ENCODE data around the gene MRPL32. TPM values are rescaled to one million over a fixed set of nuclear protein-coding genes. Genes with fewer than 3 reads are reported as not detected.
"Not testable (repeated sequence)": the region's sequence is repeated elsewhere in the genome, so short reads cannot be mapped to it uniquely, and the experiment has no call there.

MRPL32 gene
- total RNA-seq (2021), result 88.3 and 102 TPM in 2 replicates
- Bru-seq, nascent RNA, result percentile 92 among the genes with signal in this experiment
- percentile 81 among the genes with signal in this experiment for BruChase-seq, experiment 1, labeled RNA remaining after a 2-hour chase
- percentile 90 among the genes with signal in this experiment for BruChase-seq, experiment 2, labeled RNA remaining after a 6-hour chase
- long read RNA-seq, transcript MRPL32-201 (3 exons, 1,035 nt), result major isoform, 113 of 141 reads
- long read RNA-seq, partial matches to known transcripts, result 11 of 141 reads
- long read RNA-seq, other reads (novel, unspliced or antisense), result 17 of 141 reads

DNA sequence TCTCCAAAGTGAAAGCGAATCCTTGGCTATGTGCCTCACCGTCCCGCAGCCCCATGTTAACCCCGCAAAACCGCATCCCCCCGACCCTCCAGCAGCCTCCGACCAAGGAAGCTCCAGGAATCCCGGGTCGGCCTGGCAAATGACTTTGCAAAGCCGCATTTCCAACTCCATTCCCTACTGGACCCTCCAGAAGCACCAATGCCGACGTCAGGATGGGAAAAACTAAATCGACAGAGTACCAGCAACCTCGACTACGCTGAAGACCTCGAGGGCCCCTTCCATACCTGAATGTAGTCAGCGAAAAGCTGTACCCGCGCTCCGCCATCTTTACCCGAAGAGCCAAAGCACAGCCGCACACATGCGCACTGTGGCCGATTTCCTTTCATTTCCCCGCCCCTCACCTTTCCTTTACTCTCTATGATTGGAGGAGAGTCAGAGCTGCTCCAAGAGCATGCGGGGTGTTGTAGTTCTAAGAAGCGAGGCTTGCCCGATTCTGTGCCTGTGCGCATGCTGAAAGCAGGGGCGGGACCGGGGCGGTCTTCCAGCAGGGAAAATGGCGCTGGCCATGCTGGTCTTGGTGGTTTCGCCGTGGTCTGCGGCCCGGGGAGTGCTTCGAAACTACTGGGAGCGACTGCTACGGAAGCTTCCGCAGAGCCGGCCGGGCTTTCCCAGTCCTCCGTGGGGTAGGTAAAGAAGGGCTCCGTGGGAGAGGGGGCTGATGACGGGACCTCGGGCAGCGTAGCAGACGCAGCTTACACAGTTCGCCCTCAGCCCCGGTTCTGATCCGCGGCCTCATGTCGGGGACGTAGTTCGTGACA, at the start of gene MRPL32, which contains the start of gene PSMA2:
MRPL32 (plus strand) TSS at position 543 of the 818 bp plus-strand sequence; CDS start at position 554, 11 bp downstream.
PSMA2 (minus strand) TSS at position 341 of the 818 bp plus-strand sequence; CDS start at position 325, 16 bp downstream.
- ChIA-PET CTCF (interaction anchor here (0.6 to 1.5 kb wide), 4 partner anchors 139 to 991 kb away, joined by 3 to 6 read pairs (median 3); no protein-coding TSS in a partner anchor), POLR2A (ENCODE audit: low non-redundant PET) (no interaction called here)
- Histone ChIP-seq H3K4me1 (ENCODE audit: insufficient read depth, low read length, poor library complexity, severe bottlenecking) (peaks cover 17% of the 10 kb centered on the region), H3K9me3 (ENCODE audit: low read depth, low read length, poor library complexity, severe bottlenecking) (no peaks in the 10 kb centered on the region), H3K36me3 (ENCODE audit: insufficient read depth, low read length, poor library complexity, severe bottlenecking) (peaks cover 27% of the 10 kb centered on the region), H3K27ac (ENCODE audit: low read depth, low read length, poor library complexity, severe bottlenecking) (peak within 1 kb of the TSS; percentile 85), H3K4me3 (ENCODE audit: low read depth, low read length, poor library complexity, severe bottlenecking) (peak within 1 kb of the TSS; percentile 83), H3K27me3 (replicated peaks; ENCODE audit: insufficient read depth, low read depth, low read length, poor library complexity) (no peaks in the 10 kb centered on the region)
- no TSS peak for BruUV-seq (replicated peaks)
- intact Hi-C loops (cut with micrococcal nuclease; ENCODE audit: unreplicated experiment), result no loop called here
- peak; percentile 99 for DNase-seq (ENCODE audit: low spot score)
- TF ChIP-seq EZH2 (IDR thresholded peaks at IDR 0.05; ENCODE audit: borderline replicate concordance, low read depth, low read length, poor library complexity, severe bottlenecking), result no peak
- TF ChIP-seq, protein P1, sequence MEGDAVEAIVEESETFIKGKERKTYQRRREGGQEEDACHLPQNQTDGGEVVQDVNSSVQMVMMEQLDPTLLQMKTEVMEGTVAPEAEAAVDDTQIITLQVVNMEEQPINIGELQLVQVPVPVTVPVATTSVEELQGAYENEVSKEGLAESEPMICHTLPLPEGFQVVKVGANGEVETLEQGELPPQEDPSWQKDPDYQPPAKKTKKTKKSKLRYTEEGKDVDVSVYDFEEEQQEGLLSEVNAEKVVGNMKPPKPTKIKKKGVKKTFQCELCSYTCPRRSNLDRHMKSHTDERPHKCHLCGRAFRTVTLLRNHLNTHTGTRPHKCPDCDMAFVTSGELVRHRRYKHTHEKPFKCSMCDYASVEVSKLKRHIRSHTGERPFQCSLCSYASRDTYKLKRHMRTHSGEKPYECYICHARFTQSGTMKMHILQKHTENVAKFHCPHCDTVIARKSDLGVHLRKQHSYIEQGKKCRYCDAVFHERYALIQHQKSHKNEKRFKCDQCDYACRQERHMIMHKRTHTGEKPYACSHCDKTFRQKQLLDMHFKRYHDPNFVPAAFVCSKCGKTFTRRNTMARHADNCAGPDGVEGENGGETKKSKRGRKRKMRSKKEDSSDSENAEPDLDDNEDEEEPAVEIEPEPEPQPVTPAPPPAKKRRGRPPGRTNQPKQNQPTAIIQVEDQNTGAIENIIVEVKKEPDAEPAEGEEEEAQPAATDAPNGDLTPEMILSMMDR (conservative IDR thresholded peaks at IDR 0.05; ENCODE audit: low read depth, low read length), result no peak

GRCh38 chr7:42883950-42884349, 48.2 kb upstream of the MRPL32 start:
- Histone ChIP-seq H3K4me1 (ENCODE audit: insufficient read depth, low read length, poor library complexity, severe bottlenecking) (no peaks in the 10 kb centered on the region), H3K36me3 (ENCODE audit: insufficient read depth, low read length, poor library complexity, severe bottlenecking) (no peaks in the 10 kb centered on the region), H3K4me3 (ENCODE audit: low read depth, low read length, poor library complexity, severe bottlenecking) (no peak overlapping the region), H3K27me3 (replicated peaks; ENCODE audit: insufficient read depth, low read depth, low read length, poor library complexity) (no peaks in the 10 kb centered on the region), H3K27ac (ENCODE audit: low read depth, low read length, poor library complexity, severe bottlenecking) (no peak overlapping the region), H3K9me3 (ENCODE audit: low read depth, low read length, poor library complexity, severe bottlenecking) (no peaks in the 10 kb centered on the region)
- ChIA-PET POLR2A (ENCODE audit: low non-redundant PET) (no interaction called here), CTCF (no interaction called here)
- DNase-seq (ENCODE audit: low spot score), result no peak
- intact Hi-C loops (cut with micrococcal nuclease; ENCODE audit: unreplicated experiment), result no loop called here
- BruUV-seq (replicated peaks), result no TSS peak
- TF ChIP-seq, protein P1 (conservative IDR thresholded peaks at IDR 0.05; ENCODE audit: low read depth, low read length), result no peak
- TF ChIP-seq EZH2 (IDR thresholded peaks at IDR 0.05; ENCODE audit: borderline replicate concordance, low read depth, low read length, poor library complexity, severe bottlenecking), result no peak

DNA sequence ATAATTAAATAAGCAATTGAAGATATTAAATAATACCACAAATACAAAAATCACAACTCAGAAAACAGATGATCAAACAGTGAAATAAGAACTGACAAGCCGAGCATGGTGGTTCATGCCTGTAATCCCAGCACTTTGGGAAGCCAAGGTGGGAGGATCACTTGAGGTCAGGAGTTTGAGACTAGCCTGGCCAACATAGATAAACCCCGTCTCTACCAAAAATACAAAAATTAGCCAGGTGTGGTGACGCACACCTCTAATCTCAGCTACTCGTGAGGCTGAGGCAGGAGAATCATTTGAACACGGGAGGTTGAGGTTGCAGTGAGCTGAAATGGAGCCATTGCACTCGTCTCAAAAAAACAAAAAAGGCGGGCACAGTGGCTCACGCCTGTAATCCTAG, 47.0 kb upstream of the MRPL32 start:
- BruUV-seq (replicated peaks); H3K36me3 ChIP-seq (ENCODE audit: insufficient read depth, low read length, poor library complexity, severe bottlenecking); H3K27ac ChIP-seq (ENCODE audit: low read depth, low read length, poor library complexity, severe bottlenecking); intact Hi-C loops (cut with micrococcal nuclease; ENCODE audit: unreplicated experiment); H3K4me3 ChIP-seq (ENCODE audit: low read depth, low read length, poor library complexity, severe bottlenecking); DNase-seq (ENCODE audit: low spot score); H3K4me1 ChIP-seq (ENCODE audit: insufficient read depth, low read length, poor library complexity, severe bottlenecking); POLR2A ChIA-PET (ENCODE audit: low non-redundant PET); H3K27me3 ChIP-seq (replicated peaks; ENCODE audit: insufficient read depth, low read depth, low read length, poor library complexity); H3K9me3 ChIP-seq (ENCODE audit: low read depth, low read length, poor library complexity, severe bottlenecking): not testable (repeated sequence)
- CTCF ChIA-PET, result interaction anchor here (0.6 kb wide), 1 partner anchor 277 kb away, joined by 5 read pairs; no protein-coding TSS in a partner anchor

Measured in A673 (cell line).